ENCODE results near the gene PCDH15. TPM values are rescaled to one million over a fixed set of nuclear protein-coding genes. Genes with fewer than 3 reads are reported as not detected.

Gene PCDH15
- total and polyA plus RNA-seq, 9 of the 15 experiments (the other 6 are each of a cell fraction or from before 2014, with no cell fraction given), result not detected

- no peak overlapping the region for H3K4me3 ChIP-seq
- H3K9me3 ChIP-seq (replicated peaks; ENCODE audit: control insufficient read depth, insufficient read depth, low read depth, low read length), result no peaks in the 10 kb centered on the region; the same call in none of the 2 replicates
- no peaks in the 10 kb centered on the region for H3K27me3 ChIP-seq (ENCODE audit: control insufficient read depth in 2 of 2, insufficient read depth in 2 of 2, low read length in 2 of 2)
- no peak for ATAC-seq
- H3K79me2 ChIP-seq (ENCODE audit: control insufficient read depth, insufficient read depth, low read length), result no peaks in the 10 kb centered on the region
- 0% methylated on average over 5 of the region's 5 CpGs for WGBS (ENCODE audit: insufficient coverage, low coverage, missing lambda C conversion rate)
- H4K20me1 ChIP-seq (replicated peaks; ENCODE audit: control insufficient read depth, insufficient read depth, low read length), result no peaks in the 10 kb centered on the region
- no peaks in the 10 kb centered on the region for H3K9me1 ChIP-seq (ENCODE audit: control insufficient read depth, insufficient read depth, low read length)
- intact Hi-C loops (cut with micrococcal nuclease), result no loop called here
- ChIA-PET CTCF (ENCODE audit: low intra/inter-chr PET ratio) (no interaction called here), POLR2A (no interaction called here)
- BruUV-seq (replicated peaks), result no TSS peak
- FAIRE-seq, result no peak
- H3K36me3 ChIP-seq (ENCODE audit: control insufficient read depth, insufficient read depth, low read length), result no peaks in the 10 kb centered on the region
- no peak overlapping the region for H3K9ac ChIP-seq (ENCODE audit: insufficient read depth in 1 of 2, low read depth in 2 of 2, low read length in 2 of 2)
- no peak overlapping the region for H3K27ac ChIP-seq (ENCODE audit: extremely low read depth, low read depth, low read length)
- no peak for DNase-seq (ENCODE audit: extremely low read depth in 1 of 4, low spot score in 3 of 4)
- in situ Hi-C loops (cut with MboI), result no loop called here
- H3K4me1 ChIP-seq (replicated peaks in 1 of 2; ENCODE audit: control insufficient read depth in 2 of 2, insufficient read depth in 2 of 2, low read length in 2 of 2), result no peaks in the 10 kb centered on the region
- H2AFZ ChIP-seq (ENCODE audit: low read depth, low read length), result no peak overlapping the region
- H3K4me2 ChIP-seq (ENCODE audit: insufficient read depth, low read length), result no peak overlapping the region
- TF ChIP-seq THRB (CRISPR knock-in tag; conservative IDR thresholded peaks at IDR 0.05) (no peak), CTBP1 (IDR thresholded peaks at IDR 0.05; ENCODE audit: borderline replicate concordance) (no peak), BCL6 (CRISPR knock-in tag; IDR thresholded peaks at IDR 0.05) (no peak), SNRNP70 (optimal IDR thresholded peaks at IDR 0.05; ENCODE audit: low read depth, low read length) (no peak), BHLHE40 (IDR thresholded peaks at IDR 0.05; ENCODE audit: low read length) (no peak), GATAD2B (IDR thresholded peaks at IDR 0.05; ENCODE audit: borderline replicate concordance) (no peak), DIDO1 (tag; IDR thresholded peaks at IDR 0.05; ENCODE audit: low read depth) (no peak), ZBTB8A (IDR thresholded peaks at IDR 0.05; ENCODE audit: partially characterized antibody) (no peak)
These were observed 906.9 kb downstream of the PCDH15 start for GRCh38 chr10:53894145-53894544.

Measured in K562 (cell line).